KMS-11 (cell line): Measurements from ENCODE around the gene SLC35A5.

Experiments
- H2AFZ ChIP-seq: fragments of 200-600 bp; sonication (generic); 2 replicates; pipeline ENCODE4 v1.6.1; 2016; ENCODE audit warnings: antibody characterized with exemption, mixed run types, low read depth
- H3K27ac ChIP-seq: fragments of 200-600 bp; sonication (generic); 2 replicates; pipeline ENCODE4 v1.6.1; 2016; ENCODE audit warnings: mild to moderate bottlenecking, mixed run types
- H3K27me3 ChIP-seq: fragments of 200-600 bp; sonication (generic); 2 replicates; pipeline ENCODE4 v1.6.1; 2017; ENCODE audit warnings: mild to moderate bottlenecking, low read depth, mixed run types, moderate library complexity; ENCODE audit not compliant: insufficient read depth
- H3K36me3 ChIP-seq: fragments of 200-600 bp; sonication (generic); 2 replicates; pipeline ENCODE4 v1.6.1; 2017; ENCODE audit warnings: mild to moderate bottlenecking, mixed run types; ENCODE audit not compliant: insufficient read depth
- H3K4me1 ChIP-seq: fragments of 200-600 bp; sonication (generic); 2 replicates; pipeline ENCODE4 v1.6.1; 2016; ENCODE audit warnings: mild to moderate bottlenecking, low read depth, mixed run types; ENCODE audit not compliant: poor library complexity, severe bottlenecking
- H3K4me2 ChIP-seq: fragments of 200-600 bp; sonication (generic); 2 replicates; pipeline ENCODE4 v1.7.0; 2016; ENCODE audit warnings: mild to moderate bottlenecking, mixed run types
- H3K4me3 ChIP-seq: fragments of 200-600 bp; sonication (generic); IDR thresholded peaks from 2 replicates; pipeline ENCODE4 v1.6.1; 2017; ENCODE audit warnings: low read depth, low read length, mixed read lengths; ENCODE audit not compliant: insufficient read depth
- H3K79me2 ChIP-seq: fragments of 200-600 bp; sonication (generic); 2 replicates; pipeline ENCODE4 v1.6.1; 2016; ENCODE audit warnings: low read depth, mixed run types; ENCODE audit not compliant: insufficient read depth
- H3K9ac ChIP-seq: fragments of 200-600 bp; sonication (generic); 2 replicates; pipeline ENCODE4 v1.6.1; 2016; ENCODE audit warnings: mild to moderate bottlenecking, mixed run types
- H4K20me1 ChIP-seq: fragments of 200-600 bp; sonication (generic); 2 replicates; pipeline ENCODE4 v1.6.1; 2016; ENCODE audit warnings: mild to moderate bottlenecking, mixed run types; ENCODE audit not compliant: insufficient read depth
- TF ChIP-seq, protein P1 (sequence below): fragments of 200-600 bp; sonication (generic); conservative IDR thresholded peaks from 2 replicates; pipeline ENCODE4 v1.6.1; 2017; ENCODE audit warnings: low read depth, mild to moderate bottlenecking, antibody characterized with exemption, low read length, moderate library complexity, mixed read lengths

Gene SLC35A5

DNA sequence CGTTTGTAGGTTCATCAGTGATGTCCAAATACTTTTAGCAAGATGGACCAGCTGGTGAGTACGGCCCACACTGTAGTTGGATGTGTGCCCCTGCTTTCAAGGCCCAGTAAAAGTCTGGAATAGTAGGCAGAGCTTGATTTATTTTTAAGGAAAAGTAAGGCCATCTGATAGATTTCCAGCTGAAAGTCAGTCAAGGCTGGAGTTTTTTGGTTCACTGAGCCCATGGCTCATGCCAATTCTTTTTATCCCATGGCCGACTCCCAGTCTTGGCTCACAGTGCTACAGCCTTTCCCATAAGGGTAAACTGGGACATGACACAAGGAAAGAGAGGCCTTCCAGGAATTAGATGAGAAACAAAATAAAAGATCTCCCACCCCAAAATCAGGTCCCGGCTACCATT lies 65.6 kb downstream of the SLC35A5 start:
- H4K20me1 ChIP-seq: no peaks in the 10 kb centered on the region
- H3K4me1 ChIP-seq: no peaks in the 10 kb centered on the region
- no peak overlapping the region for H3K27ac ChIP-seq
- no peak overlapping the region for H3K9ac ChIP-seq
- no peak overlapping the region for H3K4me2 ChIP-seq
- H3K4me3 ChIP-seq: no peak overlapping the region
- TF ChIP-seq, protein P1, sequence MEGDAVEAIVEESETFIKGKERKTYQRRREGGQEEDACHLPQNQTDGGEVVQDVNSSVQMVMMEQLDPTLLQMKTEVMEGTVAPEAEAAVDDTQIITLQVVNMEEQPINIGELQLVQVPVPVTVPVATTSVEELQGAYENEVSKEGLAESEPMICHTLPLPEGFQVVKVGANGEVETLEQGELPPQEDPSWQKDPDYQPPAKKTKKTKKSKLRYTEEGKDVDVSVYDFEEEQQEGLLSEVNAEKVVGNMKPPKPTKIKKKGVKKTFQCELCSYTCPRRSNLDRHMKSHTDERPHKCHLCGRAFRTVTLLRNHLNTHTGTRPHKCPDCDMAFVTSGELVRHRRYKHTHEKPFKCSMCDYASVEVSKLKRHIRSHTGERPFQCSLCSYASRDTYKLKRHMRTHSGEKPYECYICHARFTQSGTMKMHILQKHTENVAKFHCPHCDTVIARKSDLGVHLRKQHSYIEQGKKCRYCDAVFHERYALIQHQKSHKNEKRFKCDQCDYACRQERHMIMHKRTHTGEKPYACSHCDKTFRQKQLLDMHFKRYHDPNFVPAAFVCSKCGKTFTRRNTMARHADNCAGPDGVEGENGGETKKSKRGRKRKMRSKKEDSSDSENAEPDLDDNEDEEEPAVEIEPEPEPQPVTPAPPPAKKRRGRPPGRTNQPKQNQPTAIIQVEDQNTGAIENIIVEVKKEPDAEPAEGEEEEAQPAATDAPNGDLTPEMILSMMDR: no peak
- no peaks in the 10 kb centered on the region for H3K36me3 ChIP-seq
- no peak overlapping the region for H2AFZ ChIP-seq
- H3K27me3 ChIP-seq: no peaks in the 10 kb centered on the region
- H3K79me2 ChIP-seq: no peaks in the 10 kb centered on the region

DNA sequence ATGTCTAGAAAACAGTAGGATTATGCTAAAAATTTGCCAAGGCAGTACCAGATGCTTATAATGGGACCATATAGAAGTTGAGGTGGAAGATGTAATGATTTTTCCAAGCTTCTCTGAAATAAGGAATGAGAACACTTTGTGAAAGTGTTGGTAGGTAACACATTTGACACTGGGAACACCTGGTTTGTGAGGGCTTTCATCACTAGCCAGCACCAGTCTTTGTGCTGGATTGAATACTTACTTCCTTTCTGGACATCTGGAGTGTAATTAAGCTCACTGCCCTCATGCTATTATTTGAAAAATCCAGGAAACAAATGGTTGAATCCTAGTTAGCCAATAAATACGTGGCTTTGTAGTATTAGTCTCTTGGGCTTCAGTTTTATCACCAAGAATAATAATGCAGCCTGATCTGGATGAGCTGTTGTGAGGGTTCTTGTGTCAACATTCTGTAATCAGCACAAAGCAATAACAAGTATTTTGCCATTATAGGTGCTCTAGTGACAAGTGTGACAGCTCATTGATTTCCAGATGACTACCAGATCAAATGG lies 66.1 kb downstream of the SLC35A5 start:
- Histone ChIP-seq H3K4me1 (no peaks in the 10 kb centered on the region), H3K4me2 (no peak overlapping the region), H3K4me3 (no peak overlapping the region), H3K27me3 (no peaks in the 10 kb centered on the region), H3K79me2 (no peaks in the 10 kb centered on the region), H3K27ac (no peak overlapping the region), H3K9ac (no peak overlapping the region), H2AFZ (no peak overlapping the region), H3K36me3 (no peaks in the 10 kb centered on the region), H4K20me1 (no peaks in the 10 kb centered on the region)
- TF ChIP-seq, protein P1: no peak

DNA sequence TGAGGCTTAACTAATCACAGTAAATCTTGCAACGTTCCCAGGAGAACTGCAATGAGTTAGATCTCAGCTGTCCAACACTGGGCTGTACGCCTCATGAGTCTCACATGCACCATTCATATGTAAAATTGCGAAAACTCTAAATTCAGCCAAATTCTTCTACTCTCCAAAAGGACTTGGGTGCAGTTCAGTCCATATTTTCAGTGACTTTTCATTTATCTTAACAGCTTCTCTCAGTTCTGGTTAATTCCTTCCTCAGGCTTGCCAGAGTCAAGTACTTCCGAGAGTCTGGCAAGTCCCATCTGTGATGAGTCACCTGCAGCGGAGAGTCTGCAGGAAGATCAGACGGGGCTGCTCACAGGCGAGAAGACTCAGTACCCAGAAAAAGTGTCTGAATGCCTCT lies 67.6 kb downstream of the SLC35A5 start:
- Histone ChIP-seq H3K9ac (no peak overlapping the region), H3K79me2 (no peaks in the 10 kb centered on the region), H4K20me1 (no peaks in the 10 kb centered on the region), H3K4me1 (no peaks in the 10 kb centered on the region), H3K27ac (no peak overlapping the region), H2AFZ (no peak overlapping the region), H3K36me3 (no peaks in the 10 kb centered on the region), H3K4me3 (no peak overlapping the region), H3K27me3 (no peaks in the 10 kb centered on the region), H3K4me2 (no peak overlapping the region)
- TF ChIP-seq, protein P1: no peak

DNA sequence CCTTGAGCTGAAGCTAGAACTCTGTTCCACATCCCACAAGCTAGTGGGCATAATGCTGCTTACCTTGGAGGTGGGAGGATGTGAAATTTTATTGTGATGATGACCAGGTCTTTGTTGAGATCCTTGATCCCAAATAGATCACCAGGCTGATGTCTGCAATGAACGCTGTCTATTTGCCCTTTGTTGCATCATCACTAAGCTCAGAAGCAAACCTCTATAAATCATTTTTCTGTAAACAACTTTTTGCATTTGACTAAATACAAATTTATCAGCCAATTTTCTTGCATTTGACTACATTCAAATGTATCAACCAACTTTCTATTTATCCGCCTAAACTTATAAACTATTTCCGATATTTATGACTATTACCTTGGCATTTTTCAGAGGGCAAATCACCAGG lies 69.4 kb downstream of the SLC35A5 start:
- H3K79me2 ChIP-seq: no peaks in the 10 kb centered on the region
- H3K9ac ChIP-seq: no peak overlapping the region
- H3K36me3 ChIP-seq: no peaks in the 10 kb centered on the region
- H3K4me1 ChIP-seq: no peaks in the 10 kb centered on the region
- H2AFZ ChIP-seq: no peak overlapping the region
- no peak overlapping the region for H3K27ac ChIP-seq
- TF ChIP-seq, protein P1: no peak
- no peak overlapping the region for H3K4me2 ChIP-seq
- no peaks in the 10 kb centered on the region for H4K20me1 ChIP-seq
- no peak overlapping the region for H3K4me3 ChIP-seq
- H3K27me3 ChIP-seq: no peaks in the 10 kb centered on the region
